Activated CD4-positive, alpha-beta T cell treated with anti-CD3 and anti-CD28 coated beads for 4 hours (primary cell): ENCODE results near the gene DDAH2.
"Not testable (repeated sequence)": the region's sequence is repeated elsewhere in the genome, so short reads cannot be mapped to it uniquely, and the experiment has no call there.

Experiments
- DNase-seq, 2 donors: peaks; one replicate each; pipeline ENCODE4 v3.0.0-alpha.2; 2020

DDAH2 gene

DNA sequence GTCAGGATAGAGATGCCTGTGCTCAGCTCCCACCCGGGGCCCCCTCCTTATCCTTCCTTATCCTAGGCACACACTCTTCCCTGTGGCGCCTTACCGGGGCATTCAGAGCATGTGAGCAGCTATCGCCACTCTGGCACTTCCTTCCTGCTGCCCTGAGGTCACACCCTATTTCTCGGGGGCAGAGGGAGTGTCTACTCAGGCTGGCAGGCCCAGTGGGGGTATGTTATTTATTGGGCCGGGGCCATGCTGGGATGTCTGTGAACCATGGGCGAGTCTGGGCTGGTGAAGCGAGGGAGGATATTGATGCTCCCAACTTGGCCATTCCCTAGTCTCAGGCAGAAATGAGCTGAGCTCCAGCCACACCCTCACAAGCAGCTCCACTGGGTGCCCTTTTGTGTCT lies 17.9 kb downstream of the DDAH2 start:
- DNase-seq: no peak

- no peak for DNase-seq
These were observed 18.4 kb downstream of the DDAH2 start for GRCh38 chr6:31710523-31711219.

GRCh38 chr6:31709157-31709556 lies 19.9 kb downstream of the DDAH2 start:
- DNase-seq: not testable (repeated sequence)

DNA sequence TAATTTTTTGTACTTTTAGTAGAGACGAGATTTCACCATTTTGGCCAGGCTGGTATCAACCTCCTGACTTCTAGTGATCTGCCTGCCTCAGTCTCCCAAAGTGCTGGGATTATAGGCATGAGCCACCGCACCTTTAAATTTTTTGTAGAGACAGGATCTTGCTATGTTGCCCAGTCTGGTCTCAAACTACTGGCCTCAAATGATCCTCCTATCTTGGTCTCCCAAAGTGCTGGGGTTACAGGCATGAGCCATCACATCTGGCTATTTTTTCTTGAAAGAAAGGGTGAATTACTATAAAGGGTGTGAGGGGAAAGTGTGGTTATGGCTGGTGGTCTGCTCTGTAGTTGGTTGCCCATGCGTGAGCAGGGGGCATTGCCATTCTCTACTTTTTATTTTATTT lies 20.9 kb downstream of the DDAH2 start:
- DNase-seq: no peak

DNA sequence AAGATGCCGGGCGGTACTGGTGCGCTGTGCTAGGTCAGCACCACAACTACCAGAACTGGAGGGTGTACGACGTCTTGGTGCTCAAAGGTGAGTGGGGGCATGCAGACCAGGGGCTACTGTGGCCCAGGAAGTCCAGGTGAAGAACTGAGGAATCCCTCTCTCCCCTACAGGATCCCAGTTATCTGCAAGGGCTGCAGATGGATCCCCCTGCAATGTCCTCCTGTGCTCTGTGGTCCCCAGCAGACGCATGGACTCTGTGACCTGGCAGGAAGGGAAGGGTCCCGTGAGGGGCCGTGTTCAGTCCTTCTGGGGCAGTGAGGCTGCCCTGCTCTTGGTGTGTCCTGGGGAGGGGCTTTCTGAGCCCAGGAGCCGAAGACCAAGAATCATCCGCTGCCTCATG lies 21.4 kb downstream of the DDAH2 start:
- DNase-seq: no peak

GRCh38 chr6:31706599-31706998 lies 22.5 kb downstream of the DDAH2 start, which contains the start of gene LY6G6F:
Gene LY6G6F, plus strand, starts transcription at chr6:31706866. Its CDS starts 41 bp downstream, at chr6:31706907.
- no peak for DNase-seq

- no peak for DNase-seq
These were observed 23.2 kb downstream of the DDAH2 start for GRCh38 chr6:31705931-31706330.

DNA sequence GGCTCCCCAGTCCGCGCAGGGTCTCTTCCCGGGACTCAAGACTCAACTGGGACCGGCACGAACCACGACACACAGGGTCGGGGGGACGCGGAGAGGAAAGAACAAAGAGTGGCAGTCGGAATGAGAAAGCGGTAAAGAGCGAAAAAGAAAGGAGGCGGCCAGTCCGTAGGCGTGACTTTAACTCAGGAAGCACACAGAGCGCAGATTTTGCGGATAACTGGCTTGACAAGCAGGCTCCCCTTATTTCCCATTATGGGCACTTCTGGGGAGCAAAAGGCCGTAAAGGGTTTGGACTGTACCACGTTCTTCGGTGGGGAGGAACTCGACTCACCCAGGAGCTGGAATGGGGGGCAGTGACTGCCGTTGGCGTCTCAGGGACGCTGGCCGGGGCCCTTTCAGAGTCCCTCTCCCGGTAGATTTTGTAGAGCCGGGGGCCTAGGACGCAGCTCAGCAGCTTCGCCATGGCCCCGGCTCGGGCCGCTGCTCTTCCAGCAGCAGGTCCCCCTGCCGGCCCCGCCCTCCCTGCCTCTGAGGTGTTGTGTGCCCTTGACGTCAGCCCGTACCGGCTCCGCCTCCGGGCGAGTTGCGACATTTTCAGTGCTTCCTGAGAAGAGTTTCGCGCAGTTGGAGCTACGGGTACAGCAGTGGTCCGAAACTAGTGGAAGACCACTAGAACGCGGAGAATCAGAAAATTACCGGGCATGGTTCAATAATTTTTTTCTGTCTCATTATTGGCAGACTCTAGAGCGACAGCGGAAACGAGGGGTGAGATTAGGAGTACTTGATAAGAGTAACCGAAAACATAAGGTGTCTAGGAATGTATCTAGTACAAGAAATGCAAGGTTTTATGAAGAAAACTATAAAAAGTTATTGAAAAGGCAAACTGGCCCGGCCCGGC lies 26.0 kb downstream of the DDAH2 start, which contains the start of gene ABHD16A:
TSS of gene ABHD16A (minus strand) at position 506 of the 898 bp plus-strand sequence. CDS start at position 463, 43 bp downstream.
- peak; percentile 98 for DNase-seq

DNA sequence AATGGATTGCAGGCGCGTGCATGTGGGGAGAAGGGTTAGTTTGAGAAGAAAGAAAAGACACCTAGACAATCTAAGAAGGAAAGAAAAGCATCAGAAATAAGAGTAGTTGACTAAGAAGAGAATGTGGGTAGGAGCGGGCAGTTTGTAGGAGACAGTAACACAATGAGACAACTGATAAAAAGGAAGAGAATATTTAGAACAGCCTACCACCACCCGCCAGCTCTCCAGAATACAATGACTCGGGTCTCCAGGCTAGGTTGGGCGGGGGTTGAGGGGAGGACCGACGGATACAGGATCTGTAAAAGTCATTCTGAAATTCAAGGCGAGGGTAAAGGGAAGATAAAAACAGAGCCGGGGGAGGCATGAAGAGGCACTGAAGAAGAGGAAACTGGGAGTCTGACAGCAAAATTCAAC lies 26.7 kb downstream of the DDAH2 start:
- DNase-seq: no peak

DNA sequence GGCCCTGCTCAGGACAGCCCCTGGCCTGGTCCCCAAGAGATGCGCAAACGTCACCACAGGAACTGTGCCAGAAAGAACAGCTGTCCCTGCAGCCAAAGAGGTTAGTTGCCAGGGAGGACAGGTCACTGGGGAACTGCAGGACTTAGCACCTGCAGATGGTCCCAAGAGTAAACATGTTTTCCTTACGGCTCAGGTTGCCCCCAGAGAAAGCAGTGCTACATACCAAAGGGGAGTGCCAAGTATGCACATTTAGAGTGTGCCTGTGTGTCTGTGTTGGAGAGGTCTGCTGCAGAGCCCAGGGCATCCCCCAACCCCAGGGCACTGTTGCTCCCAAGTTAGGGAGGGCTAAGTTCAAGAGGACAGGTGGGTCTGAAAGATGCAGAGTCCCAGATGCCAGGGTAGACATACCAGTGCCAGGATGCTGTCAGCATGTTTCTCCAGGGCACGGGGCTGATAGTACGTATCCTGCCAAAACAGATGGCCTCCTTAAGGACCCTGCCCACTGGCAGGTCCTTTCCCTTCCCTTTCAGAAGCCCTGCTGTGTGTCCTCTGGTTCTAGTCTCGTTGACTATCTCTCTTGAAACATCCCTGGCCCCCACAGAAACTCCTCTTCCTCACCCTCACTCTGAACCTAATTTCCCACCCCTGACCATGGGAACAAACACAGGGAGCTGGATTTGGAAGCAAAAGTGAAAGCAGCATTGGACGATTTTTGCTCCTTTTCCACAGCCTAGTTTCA lies 27.3 kb downstream of the DDAH2 start:
- no peak for DNase-seq

DNA sequence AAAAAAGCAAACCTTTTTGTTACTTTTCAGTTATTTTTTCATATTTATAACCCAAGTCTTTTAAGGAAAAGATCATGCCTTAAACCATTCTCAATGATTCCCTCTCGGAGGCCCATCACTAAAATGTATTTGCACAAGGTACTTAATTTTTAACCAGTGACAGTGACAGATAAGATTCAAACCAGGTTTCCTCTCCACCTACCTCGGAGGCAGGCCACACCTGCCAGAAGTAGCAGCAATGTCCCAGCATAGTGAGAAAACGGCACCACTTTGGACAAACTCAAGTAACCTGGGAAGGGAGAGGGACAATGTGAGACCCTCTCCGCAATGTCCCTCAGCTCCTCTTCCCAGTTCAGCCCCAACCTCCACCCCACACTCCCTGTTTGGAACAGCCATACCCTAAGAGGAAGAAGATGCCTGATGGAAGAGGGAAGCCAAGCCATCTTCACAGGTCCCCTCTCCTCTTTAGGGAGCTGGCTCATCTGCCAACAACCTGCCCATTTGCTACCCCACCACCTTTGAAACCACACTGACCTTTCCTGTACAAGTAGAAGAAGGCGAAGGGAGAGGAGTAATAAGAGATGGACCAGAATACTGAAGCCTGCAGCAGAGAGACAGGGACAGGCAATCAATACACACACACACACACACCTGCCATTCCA lies 28.2 kb downstream of the DDAH2 start:
- no peak for DNase-seq

- DNase-seq: no peak
These were observed 31.5 kb downstream of the DDAH2 start for GRCh38 chr6:31697555-31697954.

DNA sequence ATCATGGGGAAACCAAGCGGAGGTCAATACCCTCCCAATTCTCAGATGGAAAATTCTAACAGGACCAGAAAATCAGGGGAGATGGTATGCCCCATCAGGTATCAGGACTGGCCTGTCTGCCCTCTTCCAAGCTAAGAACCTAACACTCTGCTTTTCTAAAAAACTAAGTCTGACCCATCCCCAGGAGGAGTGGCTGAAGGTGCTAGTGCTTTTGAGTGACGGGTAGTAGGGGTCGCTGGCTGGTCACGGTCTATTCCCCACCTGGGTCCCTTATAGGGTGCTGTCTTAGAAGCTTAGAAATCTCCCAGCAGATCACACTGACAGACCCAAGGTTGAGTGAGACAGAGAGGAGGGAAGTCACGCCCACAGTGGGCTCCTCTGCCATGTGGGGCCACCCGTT lies 35.6 kb downstream of the DDAH2 start:
- DNase-seq: no peak

GRCh38 chr6:31692886-31693285 lies 36.2 kb downstream of the DDAH2 start:
- DNase-seq: no peak

DNA sequence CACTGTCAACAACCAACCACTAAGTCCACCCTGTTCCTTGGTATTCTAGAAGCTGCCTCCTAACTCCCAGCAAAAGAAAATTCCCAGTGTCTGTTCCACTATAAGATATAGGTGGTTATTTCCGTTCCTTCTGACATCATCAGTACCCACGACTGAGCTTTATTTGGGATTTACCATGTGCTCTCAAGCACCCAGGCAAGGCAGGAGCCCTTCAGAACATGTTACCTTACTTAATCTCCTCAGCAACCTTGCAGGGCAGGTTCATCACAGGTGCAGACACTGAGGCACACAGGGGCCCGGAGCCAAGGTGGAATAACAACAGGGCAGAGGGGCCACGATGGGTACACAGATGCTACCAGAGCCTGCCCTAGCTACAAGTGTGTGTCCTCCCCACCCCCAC lies 36.7 kb downstream of the DDAH2 start:
- no peak for DNase-seq

GRCh38 chr6:31691564-31692108 lies 37.5 kb downstream of the DDAH2 start:
- no peak for DNase-seq

- no peak for DNase-seq
These were observed 38.0 kb downstream of the DDAH2 start for GRCh38 chr6:31691078-31691463.

DNA sequence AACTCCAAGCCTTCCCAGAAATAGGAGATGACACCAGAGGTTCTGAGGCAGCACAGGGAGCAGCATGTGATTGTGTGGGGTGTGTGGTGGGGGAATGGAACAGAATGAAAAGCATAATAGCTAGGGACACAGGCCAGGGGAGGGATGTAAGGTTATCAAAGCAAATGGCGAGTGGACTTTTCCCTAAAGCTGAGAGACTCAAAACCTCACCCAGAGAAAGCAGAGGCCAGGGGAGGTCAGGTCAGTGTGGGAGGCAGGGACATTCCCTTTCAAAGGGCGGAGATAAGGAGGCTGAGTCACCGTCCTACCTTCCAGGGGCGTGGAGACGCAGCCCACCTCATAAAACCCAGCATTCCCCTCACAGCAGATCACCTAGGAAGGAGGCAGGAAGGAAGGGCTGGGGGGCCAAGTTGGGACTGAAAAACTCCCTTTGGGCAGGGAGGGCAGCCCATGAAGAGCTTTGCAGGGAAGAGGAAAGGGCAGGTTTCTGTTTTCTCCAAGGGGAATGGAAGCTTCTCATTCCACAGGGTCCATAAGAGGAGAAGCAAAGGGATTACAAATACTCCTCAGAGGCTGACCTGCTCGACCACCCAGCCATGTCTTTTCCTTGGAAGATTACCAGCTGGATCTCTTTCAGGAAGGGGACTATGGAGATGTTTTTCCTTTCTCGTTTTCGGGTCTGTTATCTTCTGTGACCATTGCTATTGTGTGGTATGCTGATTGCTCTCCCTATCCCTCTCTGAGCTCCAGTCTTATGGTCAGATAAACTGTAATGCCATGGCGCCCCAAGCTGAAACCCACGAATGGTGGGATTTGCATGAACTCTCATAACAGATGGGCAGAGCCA lies 38.6 kb downstream of the DDAH2 start:
- no peak for DNase-seq

DNA sequence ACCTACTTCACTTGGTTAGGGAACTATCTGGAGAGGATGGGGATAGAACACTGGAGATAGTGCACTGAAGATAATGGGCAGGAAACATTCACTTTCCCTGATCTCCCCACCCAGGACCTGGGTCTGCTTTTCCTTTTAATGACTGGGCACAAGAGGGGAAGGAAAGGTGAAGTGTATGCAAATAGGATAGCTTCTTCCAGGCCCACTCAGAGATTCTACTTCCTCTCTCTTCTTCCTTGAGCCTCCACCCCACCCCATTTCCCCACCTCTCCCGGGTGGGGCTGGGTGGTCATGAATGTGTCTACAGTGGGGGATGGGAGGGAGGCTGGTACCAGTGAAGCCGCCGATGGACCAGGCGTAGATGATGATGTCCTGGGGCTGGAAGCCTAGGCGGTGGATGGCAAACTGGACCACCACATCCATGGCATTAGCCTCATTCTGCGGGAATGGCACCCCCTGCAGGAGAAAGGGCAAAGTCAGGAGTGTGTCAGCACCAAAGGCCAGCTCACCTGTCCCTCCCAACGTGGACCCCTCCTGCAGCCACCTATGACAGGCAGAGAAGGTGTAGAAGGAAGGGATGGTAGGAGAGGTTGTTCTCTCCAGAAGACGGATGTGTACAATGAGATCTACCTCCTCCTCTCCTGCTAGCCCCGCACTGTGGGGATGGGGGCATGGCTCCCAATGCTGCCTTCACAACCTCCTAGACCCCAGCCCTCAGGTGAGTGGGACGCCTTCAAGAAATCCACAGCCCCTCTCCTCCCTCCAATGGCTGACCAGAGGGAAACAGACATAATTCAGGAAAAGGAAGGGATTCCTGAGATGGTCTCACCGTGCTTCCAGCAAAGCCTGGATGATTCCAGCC lies 39.6 kb downstream of the DDAH2 start:
- no peak for DNase-seq
